HCT116 (cell line): ENCODE data around the gene ASCC1.

Experiments
- JUND ChIP-seq: IDR thresholded peaks from 2 replicates; pipeline ENCODE4 v1.6.1; 2012
- POLR2AphosphoS5 ChIP-seq: IDR thresholded peaks from 2 replicates; pipeline ENCODE4 v1.6.1; 2011; ENCODE audit warnings: mild to moderate bottlenecking, low read depth, low read length, moderate library complexity
- SP1 ChIP-seq: IDR thresholded peaks from 2 replicates; pipeline ENCODE4 v1.6.1; 2012; ENCODE audit warnings: low read depth

DNA sequence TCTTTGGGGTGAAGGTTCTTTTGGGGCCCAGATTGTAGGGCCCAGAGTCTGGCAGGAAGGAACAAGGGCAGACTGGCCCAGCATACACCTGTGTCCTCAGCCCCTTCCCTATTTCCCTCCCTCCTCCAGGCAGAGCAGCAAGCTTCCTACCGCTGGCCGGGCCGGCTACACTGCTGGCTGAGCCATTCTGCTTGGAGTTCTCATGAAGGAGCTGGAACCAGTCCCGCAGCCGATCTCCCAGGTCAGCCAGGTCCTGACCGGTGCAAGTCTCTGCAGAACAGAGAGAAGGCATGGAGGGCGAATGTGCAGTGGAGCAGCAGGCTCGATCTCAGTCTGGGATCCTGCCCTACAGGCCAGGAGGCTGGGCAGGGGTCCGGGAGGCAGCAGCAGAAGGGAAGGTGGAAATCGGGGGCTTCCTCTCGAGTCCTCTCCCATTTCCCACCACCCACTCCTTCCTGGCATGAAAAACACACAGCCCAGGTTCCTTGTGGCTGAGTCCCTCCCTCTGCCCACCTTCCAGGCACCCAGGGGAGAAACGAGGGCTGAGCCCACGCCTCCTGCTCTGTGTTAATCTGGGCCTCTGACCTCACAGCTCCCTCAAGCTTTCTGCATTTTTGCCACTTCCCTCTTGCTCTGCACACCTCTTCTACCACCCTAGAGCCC, 148.5 kb downstream of the ASCC1 start:
- TF ChIP-seq POLR2AphosphoS5 (no peak), JUND (no peak), SP1 (no peak)
